HCT116 (cell line): ENCODE results near the gene NSF. TPM values are rescaled to one million over a fixed set of nuclear protein-coding genes. Genes with fewer than 3 reads are reported as not detected.

Experiments used
- ATAC-seq: fragments of 200-7000 bp; cut with Tn5 transposase; 2 replicates; pipeline ENCODE4 v1.9.1; 2020; ENCODE audit warnings: mild to moderate bottlenecking, moderate library complexity
- BruUV-seq: library from RNA; stranded (reverse); fragments of 400-500 nt; replicated peaks from 2 replicates; lab custom pipeline; 2021; lab: Mats Ljungman, UMichigan
- CTCF ChIA-PET: fragments of 300-600 bp; sonication (Branson Sonifier 250); formaldehyde crosslinking; loops from one replicate; lab custom pipeline; 2021; ENCODE audit warnings: antibody characterized with exemption; lab: Charles Lee
- POLR2A ChIA-PET: fragments of 300-600, 350-600 bp; sonication (Branson Sonifier 250); formaldehyde crosslinking; loops from one replicate; lab custom pipeline; 2021; ENCODE audit warnings: antibody characterized with exemption; lab: Charles Lee
- RAD21 ChIA-PET, 2 experiments: fragments of 300-600 bp; sonication (Branson Sonifier 250); formaldehyde crosslinking; loops; one replicate each; lab custom pipeline; 2023; ENCODE audit warnings: low total read pairs in 2 of 2; ENCODE audit not compliant: uncharacterized antibody in 2 of 2, unreplicated experiment in 2 of 2, low non-redundant PET in 1 of 2; lab: Charles Lee
- DNase-seq: peaks from one replicate; pipeline ENCODE4 v3.0.0-alpha.2; 2010; ENCODE audit warnings: low read depth, low spot score
- H2AFZ ChIP-seq: fragments of 200-600 bp; shearing (Covaris generic), sonication (generic); 2 replicates; pipeline ENCODE4 v1.6.1; 2017; ENCODE audit warnings: low read depth, mixed run types, mixed read lengths, antibody characterized with exemption, low read length; ENCODE audit not compliant: poor library complexity, severe bottlenecking
- H3K27ac ChIP-seq: 2 replicates; pipeline ENCODE4 v1.5.1; 2012; ENCODE audit warnings: low read depth, low read length
- H3K27me3 ChIP-seq: fragments of 200-600 bp; sonication (generic); 2 replicates; pipeline ENCODE4 v1.6.1; 2016; ENCODE audit warnings: mixed run types, low read length, mixed read lengths; ENCODE audit not compliant: insufficient read depth
- H3K36me3 ChIP-seq, 2 experiments: fragments of 200-500 bp in 1 of 2; fragments of 200-600 bp in 1 of 2; sonication (Bioruptor generic) in 1 of 2; sonication (generic) in 1 of 2; 2 replicates each; pipeline versions ENCODE4 v1.5.1 to v1.6.1; 2014 to 2016; ENCODE audit warnings: low read length in 2 of 2, inconsistent platforms in 1 of 2, mixed read lengths in 1 of 2, mixed run types in 1 of 2; ENCODE audit not compliant: insufficient read depth in 2 of 2, control insufficient read depth in 1 of 2
- H3K4me1 ChIP-seq, 2 experiments: fragments of 200-600 bp in 1 of 2; sonication (generic) in 1 of 2; 2 replicates each; pipeline versions ENCODE4 v1.5.1 to v1.6.1; 2012 to 2017; ENCODE audit warnings: low read length in 2 of 2, inconsistent platforms in 1 of 2, mild to moderate bottlenecking in 1 of 2, mixed read lengths in 1 of 2, mixed run types in 1 of 2, moderate library complexity in 1 of 2; ENCODE audit not compliant: insufficient read depth in 2 of 2, control insufficient read depth in 1 of 2
- H3K4me2 ChIP-seq: fragments of 200-600 bp; sonication (generic); 2 replicates; pipeline ENCODE4 v1.6.1; 2017; ENCODE audit warnings: mixed run types, low read length, mixed read lengths
- H3K4me3 ChIP-seq, 2 experiments: fragments of 200-600 bp in 1 of 2; sonication (generic) in 1 of 2; replicated peaks in 1 of 2; 2 replicates each; pipeline ENCODE4 v1.5.1; 2011 to 2016; ENCODE audit warnings: low read length in 2 of 2, control low read depth in 1 of 2, low read depth in 1 of 2, mild to moderate bottlenecking in 1 of 2, mixed read lengths in 1 of 2, mixed run types in 1 of 2
- H3K79me2 ChIP-seq: fragments of 200-600 bp; sonication (generic); 2 replicates; pipeline ENCODE4 v1.6.1; 2017; ENCODE audit warnings: mild to moderate bottlenecking, mixed run types, low read length, moderate library complexity, mixed read lengths; ENCODE audit not compliant: insufficient read depth
- H3K9ac ChIP-seq: fragments of 200-600 bp; sonication (generic); 2 replicates; pipeline ENCODE4 v1.6.1; 2016; ENCODE audit warnings: low read length, mixed read lengths
- H3K9me2 ChIP-seq: fragments of 200-600 bp; sonication (generic), shearing (Covaris generic); 2 replicates; pipeline ENCODE4 v1.6.1; 2017; ENCODE audit warnings: mixed run types, mild to moderate bottlenecking, moderate library complexity; ENCODE audit not compliant: insufficient read depth
- H3K9me3 ChIP-seq, 2 experiments: fragments of 200-500 bp in 1 of 2; fragments of 200-600 bp in 1 of 2; sonication (Bioruptor generic) in 1 of 2; sonication (generic) in 1 of 2; 2 replicates each; pipeline ENCODE4 v1.6.1; 2014 to 2017; ENCODE audit warnings: low read length in 2 of 2, mixed read lengths in 2 of 2, inconsistent platforms in 1 of 2, low read depth in 1 of 2, mild to moderate bottlenecking in 1 of 2, mixed run types in 1 of 2, moderate library complexity in 1 of 2; ENCODE audit not compliant: control insufficient read depth in 1 of 2, insufficient read depth in 1 of 2
- H4K20me1 ChIP-seq: fragments of 200-600 bp; sonication (generic), shearing (Covaris generic); 2 replicates; pipeline ENCODE4 v1.6.1; 2017; ENCODE audit warnings: mixed run types, mild to moderate bottlenecking, moderate library complexity; ENCODE audit not compliant: insufficient read depth
- CBX3 ChIP-seq: IDR thresholded peaks from 2 replicates; pipeline ENCODE4 v1.6.1; 2012; ENCODE audit warnings: low read depth
- JUND ChIP-seq: IDR thresholded peaks from 2 replicates; pipeline ENCODE4 v1.6.1; 2012
- SRF ChIP-seq: IDR thresholded peaks from 2 replicates; pipeline ENCODE4 v1.6.1; 2012; ENCODE audit warnings: low read depth
- ZBTB33 ChIP-seq: IDR thresholded peaks from 2 replicates; pipeline ENCODE4 v1.6.1; 2011; ENCODE audit warnings: mild to moderate bottlenecking, low read length, moderate library complexity; ENCODE audit not compliant: insufficient replicate concordance; ENCODE audit errors: extremely low read depth
- ZFX ChIP-seq: fragments of 450-650 bp; IDR thresholded peaks from 2 replicates; pipeline ENCODE4 v1.6.1; 2017
- intact Hi-C: fragments of 100-400 bp; cut with micrococcal nuclease; formaldehyde crosslinking; loops from 2 replicates; pipeline ENCODE4 v1.10.0; 2022
- total RNA-seq: library from RNA; stranded (reverse); gene quantifications from one replicate; pipeline ENCODE4 v1.2.1, GENCODE V29; 2021; ENCODE audit not compliant: unreplicated experiment
- TF ChIP-seq, protein P1 (sequence below), 3 experiments: fragments of 200-600 bp in 1 of 3; sonication (generic) in 1 of 3; IDR thresholded peaks in 2 of 3; conservative IDR thresholded peaks in 1 of 3; 2 replicates each; pipeline ENCODE4 v1.5.1; 2012 to 2017; ENCODE audit warnings: low read depth in 2 of 3, low read length in 2 of 3, antibody characterized with exemption in 1 of 3, borderline replicate concordance in 1 of 3, control low read depth in 1 of 3, mild to moderate bottlenecking in 1 of 3, mixed read lengths in 1 of 3, mixed run types in 1 of 3, moderate library complexity in 1 of 3; ENCODE audit not compliant: insufficient read depth in 1 of 3
- TF ChIP-seq, protein P2 (sequence below): IDR thresholded peaks from 2 replicates; pipeline ENCODE4 v1.6.1; 2012; ENCODE audit warnings: low read depth

NSF gene
- total RNA-seq, 1 experiment from 2014 or later = 61.1 TPM

- BruUV-seq = no TSS peak
- CTCF ChIA-PET = no interaction called here
- H3K79me2 ChIP-seq = no peaks in the 10 kb centered on the region
Measured at GRCh38 chr17:46802800-46803199, 212.3 kb downstream of the NSF start.

More at GRCh38 chr17:46802800-46803199, 212.3 kb downstream of the NSF start:
- Histone ChIP-seq H3K9me2 (no peaks in the 10 kb centered on the region), H3K4me2 (no peak overlapping the region), H3K27me3 (no peaks in the 10 kb centered on the region), H3K9me3 (no peaks in the 10 kb centered on the region), H3K27ac (no peak overlapping the region), H2AFZ (no peak overlapping the region), H3K9ac (no peak overlapping the region), H3K36me3 (no peaks in the 10 kb centered on the region), H4K20me1 (no peaks in the 10 kb centered on the region), H3K4me1 (no peaks in the 10 kb centered on the region)
- ATAC-seq = no peak
- intact Hi-C loops = no loop called here
- no peak for DNase-seq
- POLR2A ChIA-PET = interaction anchor here (0.7 kb wide), 1 partner anchor 9 kb away, joined by 3 read pairs; no protein-coding TSS in a partner anchor
- TF ChIP-seq, protein P1, sequence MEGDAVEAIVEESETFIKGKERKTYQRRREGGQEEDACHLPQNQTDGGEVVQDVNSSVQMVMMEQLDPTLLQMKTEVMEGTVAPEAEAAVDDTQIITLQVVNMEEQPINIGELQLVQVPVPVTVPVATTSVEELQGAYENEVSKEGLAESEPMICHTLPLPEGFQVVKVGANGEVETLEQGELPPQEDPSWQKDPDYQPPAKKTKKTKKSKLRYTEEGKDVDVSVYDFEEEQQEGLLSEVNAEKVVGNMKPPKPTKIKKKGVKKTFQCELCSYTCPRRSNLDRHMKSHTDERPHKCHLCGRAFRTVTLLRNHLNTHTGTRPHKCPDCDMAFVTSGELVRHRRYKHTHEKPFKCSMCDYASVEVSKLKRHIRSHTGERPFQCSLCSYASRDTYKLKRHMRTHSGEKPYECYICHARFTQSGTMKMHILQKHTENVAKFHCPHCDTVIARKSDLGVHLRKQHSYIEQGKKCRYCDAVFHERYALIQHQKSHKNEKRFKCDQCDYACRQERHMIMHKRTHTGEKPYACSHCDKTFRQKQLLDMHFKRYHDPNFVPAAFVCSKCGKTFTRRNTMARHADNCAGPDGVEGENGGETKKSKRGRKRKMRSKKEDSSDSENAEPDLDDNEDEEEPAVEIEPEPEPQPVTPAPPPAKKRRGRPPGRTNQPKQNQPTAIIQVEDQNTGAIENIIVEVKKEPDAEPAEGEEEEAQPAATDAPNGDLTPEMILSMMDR (IDR thresholded peaks at IDR 0.05 in 2 of 3, conservative IDR thresholded peaks at IDR 0.05 in 1 of 3; ENCODE audit: borderline replicate concordance in 1 of 3, insufficient read depth in 1 of 3, low read depth in 2 of 3, low read length in 2 of 3) = no peak
- TF ChIP-seq, protein P2, sequence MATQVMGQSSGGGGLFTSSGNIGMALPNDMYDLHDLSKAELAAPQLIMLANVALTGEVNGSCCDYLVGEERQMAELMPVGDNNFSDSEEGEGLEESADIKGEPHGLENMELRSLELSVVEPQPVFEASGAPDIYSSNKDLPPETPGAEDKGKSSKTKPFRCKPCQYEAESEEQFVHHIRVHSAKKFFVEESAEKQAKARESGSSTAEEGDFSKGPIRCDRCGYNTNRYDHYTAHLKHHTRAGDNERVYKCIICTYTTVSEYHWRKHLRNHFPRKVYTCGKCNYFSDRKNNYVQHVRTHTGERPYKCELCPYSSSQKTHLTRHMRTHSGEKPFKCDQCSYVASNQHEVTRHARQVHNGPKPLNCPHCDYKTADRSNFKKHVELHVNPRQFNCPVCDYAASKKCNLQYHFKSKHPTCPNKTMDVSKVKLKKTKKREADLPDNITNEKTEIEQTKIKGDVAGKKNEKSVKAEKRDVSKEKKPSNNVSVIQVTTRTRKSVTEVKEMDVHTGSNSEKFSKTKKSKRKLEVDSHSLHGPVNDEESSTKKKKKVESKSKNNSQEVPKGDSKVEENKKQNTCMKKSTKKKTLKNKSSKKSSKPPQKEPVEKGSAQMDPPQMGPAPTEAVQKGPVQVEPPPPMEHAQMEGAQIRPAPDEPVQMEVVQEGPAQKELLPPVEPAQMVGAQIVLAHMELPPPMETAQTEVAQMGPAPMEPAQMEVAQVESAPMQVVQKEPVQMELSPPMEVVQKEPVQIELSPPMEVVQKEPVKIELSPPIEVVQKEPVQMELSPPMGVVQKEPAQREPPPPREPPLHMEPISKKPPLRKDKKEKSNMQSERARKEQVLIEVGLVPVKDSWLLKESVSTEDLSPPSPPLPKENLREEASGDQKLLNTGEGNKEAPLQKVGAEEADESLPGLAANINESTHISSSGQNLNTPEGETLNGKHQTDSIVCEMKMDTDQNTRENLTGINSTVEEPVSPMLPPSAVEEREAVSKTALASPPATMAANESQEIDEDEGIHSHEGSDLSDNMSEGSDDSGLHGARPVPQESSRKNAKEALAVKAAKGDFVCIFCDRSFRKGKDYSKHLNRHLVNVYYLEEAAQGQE = no peak
- TF ChIP-seq CBX3 = no peak
- TF ChIP-seq JUND = no peak
- TF ChIP-seq ZFX = no peak
- no peak for TF ChIP-seq SRF
- no peak for TF ChIP-seq ZBTB33
- TF ChIP-seq, all 23 proteins: peak for 0
- RAD21 ChIA-PET = no interaction called here
- H3K4me3 ChIP-seq = no peak overlapping the region
